Osteoblast (primary cell): ENCODE measurements around the gene TM4SF4. TPM values are rescaled to one million over a fixed set of nuclear protein-coding genes. Genes with fewer than 3 reads are reported as not detected.

ENCODE experiments used
- DNase-seq: peaks from one replicate; pipeline ENCODE4 v3.0.0; 2011; ENCODE audit warnings: low spot score, mixed read lengths; ENCODE audit not compliant: insufficient read length; ENCODE audit errors: missing footprints
- H2AFZ ChIP-seq: 2 replicates; pipeline ENCODE4 v1.6.0; 2011; ENCODE audit warnings: mild to moderate bottlenecking, low read length
- H3K27ac ChIP-seq: 2 replicates; pipeline ENCODE4 v1.5.1; 2011; ENCODE audit warnings: mild to moderate bottlenecking, low read depth, low read length, moderate library complexity
- H3K27me3 ChIP-seq: 2 replicates; pipeline ENCODE4 v1.6.0; 2012; ENCODE audit warnings: mild to moderate bottlenecking, control low read depth, inconsistent platforms, low read length, moderate library complexity; ENCODE audit not compliant: insufficient read depth
- H3K36me3 ChIP-seq: 2 replicates; pipeline ENCODE4 v1.5.1; 2011; ENCODE audit warnings: mild to moderate bottlenecking, low read length, control low read depth, moderate library complexity; ENCODE audit not compliant: insufficient read depth
- H3K4me1 ChIP-seq: 2 replicates; pipeline ENCODE4 v1.5.1; 2011; ENCODE audit warnings: mild to moderate bottlenecking, low read length, control low read depth, moderate library complexity; ENCODE audit not compliant: insufficient read depth
- H3K4me2 ChIP-seq: 2 replicates; pipeline ENCODE4 v1.6.0; 2011; ENCODE audit warnings: mild to moderate bottlenecking, low read length; ENCODE audit not compliant: insufficient read depth
- H3K4me3 ChIP-seq: fragments of 200-600 bp; sonication (generic); 3 replicates; pipeline ENCODE4 v1.5.1; 2012; ENCODE audit warnings: mild to moderate bottlenecking, low read length, inconsistent platforms; ENCODE audit not compliant: insufficient read depth
- H3K79me2 ChIP-seq: 2 replicates; pipeline ENCODE4 v1.6.0; 2012; ENCODE audit warnings: mild to moderate bottlenecking, low read length, control low read depth, inconsistent platforms; ENCODE audit not compliant: insufficient read depth
- H3K9me3 ChIP-seq: 2 replicates; pipeline ENCODE4 v1.5.1; 2011; ENCODE audit warnings: low read depth, low read length, control low read depth
- H4K20me1 ChIP-seq: 2 replicates; pipeline ENCODE4 v1.6.0; 2012; ENCODE audit warnings: mild to moderate bottlenecking, low read length, control low read depth; ENCODE audit not compliant: insufficient read depth
- total RNA-seq: library from RNA; depleted of rRNA; stranded (reverse); fragments of >200 nt; gene quantifications from 2 replicates; pipeline ENCODE4 v1.2.3, GENCODE V29; 2012
- TF ChIP-seq, protein P1 (sequence below): IDR thresholded peaks from 2 replicates; pipeline ENCODE4 v1.5.1; 2011; ENCODE audit warnings: mild to moderate bottlenecking, low read depth, low read length, moderate library complexity; ENCODE audit errors: extremely low read depth

TM4SF4 gene
- total RNA-seq, 1 donor, result not detected

DNA sequence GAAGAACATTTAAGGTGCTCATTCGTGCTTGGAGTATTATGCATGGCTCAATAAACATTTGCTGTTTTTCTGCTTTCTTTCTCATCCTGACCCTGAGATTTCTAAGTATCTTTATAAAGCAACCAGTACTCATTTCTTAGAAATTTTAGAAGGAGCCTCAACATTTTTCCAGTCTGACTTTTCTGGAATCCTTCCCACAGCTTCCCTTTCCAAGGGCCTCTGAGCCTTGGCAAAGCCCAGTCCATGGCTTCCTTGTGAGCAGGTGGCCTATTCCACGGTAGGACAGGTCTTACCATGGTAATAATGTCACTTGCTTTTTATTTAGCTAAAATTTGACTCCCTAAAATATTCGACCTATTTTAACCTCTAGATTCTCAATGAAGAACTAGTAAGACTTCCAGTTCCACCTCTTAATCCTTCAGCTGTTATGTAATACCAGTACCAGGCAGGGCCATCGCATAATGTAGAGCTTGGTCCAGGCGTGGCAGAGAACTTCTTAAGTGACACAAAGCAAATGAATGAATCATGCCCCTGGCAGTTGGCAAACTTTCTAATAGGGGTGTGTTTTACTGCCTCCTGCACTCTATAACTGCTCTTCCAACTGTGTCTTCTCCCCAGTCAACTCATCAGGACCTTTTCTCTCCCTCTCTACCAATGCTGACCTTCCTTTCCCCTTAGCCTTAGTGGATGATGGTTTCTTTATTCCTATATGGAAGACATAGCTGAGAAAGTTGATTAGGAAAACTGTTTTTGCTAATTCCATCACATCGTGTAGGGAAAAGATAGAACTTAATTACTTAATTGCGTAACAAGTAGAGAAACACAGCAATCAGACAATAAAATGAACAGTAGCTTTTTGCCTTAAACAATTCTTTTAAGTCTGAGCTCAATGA lies 894 bp upstream of the TM4SF4 start:
- DNase-seq, result peak; percentile 85
- Histone ChIP-seq H3K27ac (peak overlapping the region; percentile 67), H3K27me3 (no peaks in the 10 kb centered on the region), H2AFZ (no peak overlapping the region), H3K4me1 (peaks cover 51% of the 10 kb centered on the region), H3K4me3 (no peak overlapping the region), H4K20me1 (no peaks in the 10 kb centered on the region), H3K79me2 (no peaks in the 10 kb centered on the region), H3K36me3 (no peaks in the 10 kb centered on the region), H3K9me3 (no peaks in the 10 kb centered on the region), H3K4me2 (peak overlapping the region; percentile 35)
- TF ChIP-seq, protein P1, sequence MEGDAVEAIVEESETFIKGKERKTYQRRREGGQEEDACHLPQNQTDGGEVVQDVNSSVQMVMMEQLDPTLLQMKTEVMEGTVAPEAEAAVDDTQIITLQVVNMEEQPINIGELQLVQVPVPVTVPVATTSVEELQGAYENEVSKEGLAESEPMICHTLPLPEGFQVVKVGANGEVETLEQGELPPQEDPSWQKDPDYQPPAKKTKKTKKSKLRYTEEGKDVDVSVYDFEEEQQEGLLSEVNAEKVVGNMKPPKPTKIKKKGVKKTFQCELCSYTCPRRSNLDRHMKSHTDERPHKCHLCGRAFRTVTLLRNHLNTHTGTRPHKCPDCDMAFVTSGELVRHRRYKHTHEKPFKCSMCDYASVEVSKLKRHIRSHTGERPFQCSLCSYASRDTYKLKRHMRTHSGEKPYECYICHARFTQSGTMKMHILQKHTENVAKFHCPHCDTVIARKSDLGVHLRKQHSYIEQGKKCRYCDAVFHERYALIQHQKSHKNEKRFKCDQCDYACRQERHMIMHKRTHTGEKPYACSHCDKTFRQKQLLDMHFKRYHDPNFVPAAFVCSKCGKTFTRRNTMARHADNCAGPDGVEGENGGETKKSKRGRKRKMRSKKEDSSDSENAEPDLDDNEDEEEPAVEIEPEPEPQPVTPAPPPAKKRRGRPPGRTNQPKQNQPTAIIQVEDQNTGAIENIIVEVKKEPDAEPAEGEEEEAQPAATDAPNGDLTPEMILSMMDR, result no peak

DNA sequence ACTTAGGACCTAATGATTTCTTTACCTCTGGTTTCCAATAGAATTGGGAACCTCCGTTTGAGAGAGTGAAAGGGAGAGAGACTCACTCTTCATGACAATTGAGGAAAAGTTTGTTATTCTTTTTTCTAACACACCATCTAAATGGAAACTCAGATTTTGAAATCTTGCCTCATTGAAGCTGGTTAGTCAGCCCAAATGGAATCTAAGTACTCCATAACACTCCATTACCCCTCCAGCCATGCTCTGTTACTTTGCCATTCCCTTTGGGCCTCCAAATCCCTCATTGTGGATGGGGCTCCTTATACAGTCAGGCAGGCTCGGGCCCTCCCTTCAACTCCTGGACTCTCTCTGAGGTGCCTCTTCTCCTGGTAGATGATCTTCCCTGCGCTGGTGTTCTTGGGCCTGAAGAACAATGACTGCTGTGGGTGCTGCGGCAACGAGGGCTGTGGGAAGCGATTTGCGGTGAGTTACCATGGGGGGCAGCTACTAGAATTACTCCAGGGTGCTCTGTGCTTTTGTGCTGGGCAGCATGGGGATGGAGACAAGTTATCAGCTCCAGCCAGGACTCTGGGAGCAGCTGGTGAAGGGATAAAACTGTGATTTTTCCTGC lies 1.1 kb downstream of the TM4SF4 start:
- TF ChIP-seq, protein P1, result no peak
- H2AFZ ChIP-seq, result no peak overlapping the region
- DNase-seq, result no peak
- H4K20me1 ChIP-seq, result no peaks in the 10 kb centered on the region
- peaks cover 49% of the 10 kb centered on the region for H3K4me1 ChIP-seq
- no peaks in the 10 kb centered on the region for H3K9me3 ChIP-seq
- no peaks in the 10 kb centered on the region for H3K79me2 ChIP-seq
- no peaks in the 10 kb centered on the region for H3K36me3 ChIP-seq
- no peaks in the 10 kb centered on the region for H3K27me3 ChIP-seq
- H3K4me3 ChIP-seq, result no peak overlapping the region
- H3K27ac ChIP-seq, result no peak overlapping the region
- H3K4me2 ChIP-seq, result no peak overlapping the region

DNA sequence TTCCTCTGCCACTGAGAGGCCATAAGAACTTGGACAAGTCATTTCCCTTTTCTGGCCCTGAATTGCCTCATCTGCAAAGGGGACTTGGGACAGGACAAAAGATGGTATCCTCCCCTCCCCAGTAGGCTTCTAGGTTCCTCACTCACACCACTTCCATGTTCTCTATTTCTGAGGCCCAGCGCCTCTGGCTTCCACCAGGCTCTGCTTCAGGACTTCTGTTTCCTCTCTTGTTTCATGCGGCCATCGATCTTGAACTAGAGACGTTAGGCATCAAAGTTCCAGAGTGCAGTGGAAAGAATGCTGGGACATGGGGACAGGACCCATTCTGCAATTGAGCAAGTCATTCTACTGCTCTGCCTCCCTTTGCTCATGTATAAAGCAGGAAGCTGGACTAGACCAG lies 1.7 kb downstream of the TM4SF4 start:
- Histone ChIP-seq H3K79me2 (no peaks in the 10 kb centered on the region), H3K4me1 (peaks cover 46% of the 10 kb centered on the region), H4K20me1 (no peaks in the 10 kb centered on the region), H3K27me3 (no peaks in the 10 kb centered on the region), H3K36me3 (no peaks in the 10 kb centered on the region), H2AFZ (no peak overlapping the region), H3K9me3 (no peaks in the 10 kb centered on the region), H3K4me3 (no peak overlapping the region), H3K4me2 (no peak overlapping the region), H3K27ac (no peak overlapping the region)
- TF ChIP-seq, protein P1, result no peak
- DNase-seq, result no peak
